Measurements from ENCODE around the gene ANKUB1. TPM values are rescaled to one million over a fixed set of nuclear protein-coding genes. Genes with fewer than 3 reads are reported as not detected.
A peak's percentile ranks its signal among the peaks of the same experiment; 100 is the strongest.

The ANKUB1 gene
- total and polyA plus RNA-seq, 8 donors: 0.14 to 2.2 (median 0.44) TPM; not detected in 1

DNA sequence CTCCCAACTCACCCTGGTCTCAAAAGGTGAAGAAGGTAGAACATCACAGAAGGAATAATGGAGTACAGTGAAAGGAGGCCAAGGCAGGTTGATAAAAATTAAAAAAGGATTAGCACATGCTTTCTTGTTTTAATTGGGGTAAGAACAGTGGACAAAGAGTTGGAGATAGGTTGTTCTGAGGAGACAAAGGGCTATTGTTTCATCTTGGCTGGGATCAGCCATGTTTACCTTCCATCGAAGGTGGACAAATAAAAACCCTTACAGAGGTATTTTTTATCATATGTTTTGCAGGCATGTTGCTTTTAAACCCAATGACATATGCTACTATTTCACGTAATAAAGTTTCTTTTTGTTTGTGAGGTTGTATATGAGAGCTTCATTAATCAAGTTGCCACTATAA, 53.0 kb downstream of the ANKUB1 start:
- H3K36me3 ChIP-seq: peaks cover 0 to 32% of the 10 kb centered on the region in 2 donors

DNA sequence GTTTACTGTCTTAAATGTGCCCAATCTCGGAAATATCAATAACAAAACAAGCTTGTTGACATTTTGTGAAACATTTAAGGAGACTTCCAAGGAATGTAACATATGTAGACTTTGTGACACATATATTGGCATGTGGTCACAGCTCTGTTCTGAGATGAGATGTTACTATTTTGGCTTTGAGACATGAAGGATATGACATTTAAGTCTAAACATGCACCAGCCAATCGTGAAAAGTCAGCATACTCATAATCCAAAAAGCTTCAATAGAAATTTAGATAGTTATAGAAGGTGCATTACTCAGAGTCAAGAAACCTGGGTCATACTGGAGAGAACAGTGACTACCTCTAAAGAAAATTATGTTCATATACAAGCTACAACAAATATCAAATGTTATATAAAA, 53.5 kb downstream of the ANKUB1 start:
- H3K27me3 ChIP-seq: no peaks in the 10 kb centered on the region
- no peak for DNase-seq
- intact Hi-C loops (cut with DNase I): no loop called here
- ATAC-seq: no peak
- H3K4me3 ChIP-seq: no peak overlapping the region
- H3K36me3 ChIP-seq: peaks cover 0 to 32% of the 10 kb centered on the region in 2 donors
- TF ChIP-seq CTCF (IDR thresholded peaks at IDR 0.05): no peak
- H3K9me3 ChIP-seq: no peaks in the 10 kb centered on the region
- H3K4me1 ChIP-seq: no peaks in the 10 kb centered on the region
- no peak overlapping the region for H3K27ac ChIP-seq

More for the DNA sequence above, 53.0 kb downstream of the ANKUB1 start:
- H3K4me1 ChIP-seq: no peaks in the 10 kb centered on the region
- intact Hi-C loops (cut with DNase I): no loop called here
- no peak for ATAC-seq
- H3K27me3 ChIP-seq: no peaks in the 10 kb centered on the region
- TF ChIP-seq CTCF (IDR thresholded peaks at IDR 0.05): no peak
- H3K4me3 ChIP-seq: no peak overlapping the region
- DNase-seq: no peak
- no peak overlapping the region for H3K27ac ChIP-seq
- H3K9me3 ChIP-seq: no peaks in the 10 kb centered on the region

GRCh38 chr3:149736953-149737205, 55.5 kb downstream of the ANKUB1 start:
- Histone ChIP-seq H3K4me3 (no peak overlapping the region), H3K27ac (peak overlapping the region; percentile 40 to 53)

DNA sequence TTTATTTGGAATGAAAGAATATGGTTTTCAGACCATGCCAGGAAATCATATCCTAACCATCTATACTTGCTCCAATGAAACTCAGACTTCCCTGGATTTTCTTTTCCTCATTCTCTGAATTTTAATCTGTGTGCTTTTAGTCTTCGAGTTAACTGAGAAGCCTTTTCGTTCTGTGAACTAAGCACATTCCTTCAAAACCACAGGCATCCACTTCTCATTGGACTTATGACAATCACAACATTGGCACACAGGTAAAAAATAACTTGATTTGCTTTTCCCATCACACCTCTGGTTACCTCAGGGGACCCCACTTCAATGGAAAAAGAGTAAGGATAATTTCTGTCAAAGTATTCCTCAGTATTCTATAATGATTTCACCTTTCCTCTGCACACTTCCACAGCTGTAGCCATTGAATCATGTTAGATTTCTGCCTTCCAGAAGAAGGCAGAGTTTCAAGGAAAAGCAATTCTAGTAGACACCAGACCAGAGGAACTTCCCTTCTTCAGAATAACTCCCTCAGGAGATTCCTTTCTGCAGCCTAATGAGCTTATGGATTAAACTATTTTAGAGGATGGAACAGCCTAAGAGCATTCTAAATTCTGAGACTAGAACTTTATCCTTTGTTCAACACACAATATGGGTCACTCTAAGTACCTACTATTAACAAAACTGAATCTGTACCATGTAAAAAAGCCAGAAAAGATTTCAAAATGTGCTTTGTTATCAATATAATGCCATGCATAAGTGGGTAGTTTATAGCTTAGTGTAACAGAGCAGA, 56.0 kb downstream of the ANKUB1 start:
- peak; percentile 93 for ATAC-seq
- peaks cover 0 to 24% of the 10 kb centered on the region in 2 donors for H3K36me3 ChIP-seq
- no peak overlapping the region for H3K4me3 ChIP-seq
- no peaks in the 10 kb centered on the region for H3K9me3 ChIP-seq
- DNase-seq: peak in 1 of 4 donors; percentile 49
- H3K27me3 ChIP-seq: no peaks in the 10 kb centered on the region
- TF ChIP-seq CTCF (IDR thresholded peaks at IDR 0.05): no peak
- H3K4me1 ChIP-seq: no peaks in the 10 kb centered on the region
- H3K27ac ChIP-seq: peak overlapping the region; percentile 53 to 62
- intact Hi-C loops (cut with DNase I): no loop called here

More at GRCh38 chr3:149736953-149737205, 55.5 kb downstream of the ANKUB1 start:
- H3K4me1 ChIP-seq: no peaks in the 10 kb centered on the region
- H3K36me3 ChIP-seq: peaks cover 0 to 28% of the 10 kb centered on the region in 2 donors
- intact Hi-C loops (cut with DNase I): no loop called here
- H3K27me3 ChIP-seq: no peaks in the 10 kb centered on the region
- no peaks in the 10 kb centered on the region for H3K9me3 ChIP-seq
- no peak for ATAC-seq
- TF ChIP-seq CTCF (IDR thresholded peaks at IDR 0.05): no peak
- DNase-seq: no peak

GRCh38 chr3:149732234-149732633, 60.1 kb downstream of the ANKUB1 start:
- H3K36me3 ChIP-seq: no peaks in the 10 kb centered on the region
- ATAC-seq (no peak), DNase-seq (no peak)
- H3K4me3 ChIP-seq: no peak overlapping the region
- intact Hi-C loops (cut with DNase I): no loop called here
- no peaks in the 10 kb centered on the region for H3K9me3 ChIP-seq
- H3K27ac ChIP-seq: no peak overlapping the region
- no peaks in the 10 kb centered on the region for H3K27me3 ChIP-seq
- TF ChIP-seq CTCF (IDR thresholded peaks at IDR 0.05): no peak
- no peaks in the 10 kb centered on the region for H3K4me1 ChIP-seq

Measured in left lung (tissue), 10 donors.